ENCODE data around the gene ARHGAP19. TPM values are rescaled to one million over a fixed set of nuclear protein-coding genes. Genes with fewer than 3 reads are reported as not detected.

Gene ARHGAP19
- total RNA-seq, 2 donors from 2014 or later, result 2.6 to 7.3 TPM

DNA sequence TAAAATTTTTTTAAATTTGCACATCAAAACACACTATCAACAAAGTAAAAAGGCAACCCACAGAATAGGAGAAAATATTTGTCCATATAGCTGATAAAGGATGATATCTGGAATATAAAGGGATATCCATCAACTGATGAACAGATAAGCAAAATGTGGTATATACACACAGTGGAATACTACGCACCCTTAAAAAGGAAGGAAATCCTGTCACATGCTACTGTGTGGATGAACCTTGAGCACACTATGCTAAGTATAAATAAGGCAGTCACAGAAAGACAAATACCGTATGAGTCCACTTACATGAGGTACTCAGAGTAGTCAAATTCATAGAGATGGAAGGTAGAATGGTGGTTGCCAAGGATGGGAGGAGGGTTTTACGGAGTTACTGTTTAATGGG is 37.7 kb downstream of the ARHGAP19 start:
- H3K4me1 ChIP-seq, result no peaks in the 10 kb centered on the region
- TF ChIP-seq, protein P1, sequence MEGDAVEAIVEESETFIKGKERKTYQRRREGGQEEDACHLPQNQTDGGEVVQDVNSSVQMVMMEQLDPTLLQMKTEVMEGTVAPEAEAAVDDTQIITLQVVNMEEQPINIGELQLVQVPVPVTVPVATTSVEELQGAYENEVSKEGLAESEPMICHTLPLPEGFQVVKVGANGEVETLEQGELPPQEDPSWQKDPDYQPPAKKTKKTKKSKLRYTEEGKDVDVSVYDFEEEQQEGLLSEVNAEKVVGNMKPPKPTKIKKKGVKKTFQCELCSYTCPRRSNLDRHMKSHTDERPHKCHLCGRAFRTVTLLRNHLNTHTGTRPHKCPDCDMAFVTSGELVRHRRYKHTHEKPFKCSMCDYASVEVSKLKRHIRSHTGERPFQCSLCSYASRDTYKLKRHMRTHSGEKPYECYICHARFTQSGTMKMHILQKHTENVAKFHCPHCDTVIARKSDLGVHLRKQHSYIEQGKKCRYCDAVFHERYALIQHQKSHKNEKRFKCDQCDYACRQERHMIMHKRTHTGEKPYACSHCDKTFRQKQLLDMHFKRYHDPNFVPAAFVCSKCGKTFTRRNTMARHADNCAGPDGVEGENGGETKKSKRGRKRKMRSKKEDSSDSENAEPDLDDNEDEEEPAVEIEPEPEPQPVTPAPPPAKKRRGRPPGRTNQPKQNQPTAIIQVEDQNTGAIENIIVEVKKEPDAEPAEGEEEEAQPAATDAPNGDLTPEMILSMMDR (IDR thresholded peaks at IDR 0.05), result no peak
- TF ChIP-seq POLR2A (IDR thresholded peaks at IDR 0.05), result no peak
- no peak overlapping the region for H3K4me3 ChIP-seq
- DNase-seq (no peak), ATAC-seq (no peak)
- H3K27me3 ChIP-seq, result no peaks in the 10 kb centered on the region
- H3K36me3 ChIP-seq (replicated peaks in 1 of 2; ENCODE audit: insufficient read depth in 1 of 2, low read depth in 2 of 2), result no peaks in the 10 kb centered on the region
- intact Hi-C loops (cut with DNase I), result no loop called here
- no peak overlapping the region for H3K27ac ChIP-seq
- no peaks in the 10 kb centered on the region for H3K9me3 ChIP-seq
- 90 to 91% methylated on average over 3 of the region's 3 CpGs for WGBS, 2 donors

DNA sequence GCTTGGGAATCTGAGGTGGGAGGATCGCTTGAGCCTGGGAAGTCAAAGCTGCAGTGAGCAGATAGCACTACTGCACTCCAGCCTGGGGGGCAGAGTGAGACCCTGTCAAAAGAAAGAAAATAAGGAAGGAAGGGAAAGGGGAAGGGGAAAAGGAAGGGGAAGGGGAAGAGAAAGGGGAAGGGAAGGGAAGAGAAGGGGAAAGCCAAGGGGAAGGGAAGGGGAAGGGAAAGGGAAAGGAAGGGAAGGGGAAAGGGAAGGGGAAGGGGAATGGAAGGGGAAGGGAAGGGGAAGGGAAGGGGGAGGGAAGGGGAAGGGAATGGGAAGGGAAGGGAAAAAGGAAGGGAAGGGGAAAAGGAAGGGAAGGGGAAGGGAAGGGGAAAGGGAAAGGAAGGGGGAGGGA is 41.5 kb downstream of the ARHGAP19 start:
- 100% methylated on average over 1 of the region's 1 CpG for whole genome bisulfite sequencing, 2 donors
- Histone ChIP-seq H3K27ac (no peak overlapping the region), H3K4me3 (no peak overlapping the region), H3K36me3 (replicated peaks in 1 of 2; ENCODE audit: insufficient read depth in 1 of 2, low read depth in 2 of 2) (no peaks in the 10 kb centered on the region), H3K4me1 (no peaks in the 10 kb centered on the region), H3K9me3 (no peaks in the 10 kb centered on the region), H3K27me3 (no peaks in the 10 kb centered on the region)
- TF ChIP-seq POLR2A (IDR thresholded peaks at IDR 0.05), result no peak
- TF ChIP-seq, protein P1 (IDR thresholded peaks at IDR 0.05), result no peak
- ATAC-seq (no peak), DNase-seq (no peak)
- intact Hi-C loops (cut with DNase I), result no loop called here

DNA sequence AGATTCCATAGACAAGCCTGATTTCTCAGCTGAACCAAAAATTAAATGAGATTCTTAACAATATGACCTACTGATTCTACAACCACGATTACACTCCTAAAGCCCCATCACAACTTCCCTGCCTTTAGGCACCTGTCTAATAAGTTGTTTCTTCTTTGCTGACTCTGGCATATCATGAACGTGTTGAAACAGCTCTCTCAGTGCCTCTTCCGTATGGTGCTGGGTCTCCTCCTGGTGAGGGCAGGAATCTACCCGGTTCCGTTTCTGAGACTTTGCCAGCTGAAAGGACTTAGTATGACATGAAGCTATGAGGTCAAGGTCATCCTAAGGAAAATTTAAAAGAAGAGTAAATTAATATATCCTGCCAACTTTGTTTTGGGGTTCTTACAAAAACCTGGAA is 48.6 kb downstream of the ARHGAP19 start:
- Histone ChIP-seq H3K27ac (no peak overlapping the region), H3K4me3 (no peak overlapping the region), H3K4me1 (no peaks in the 10 kb centered on the region), H3K36me3 (replicated peaks in 1 of 2; ENCODE audit: insufficient read depth in 1 of 2, low read depth in 2 of 2) (no peaks in the 10 kb centered on the region), H3K9me3 (no peaks in the 10 kb centered on the region), H3K27me3 (no peaks in the 10 kb centered on the region)
- DNase-seq (no peak), ATAC-seq (no peak)
- 65 to 72% methylated on average over 5 of the region's 5 CpGs for WGBS, 2 donors
- no peak for TF ChIP-seq POLR2A (IDR thresholded peaks at IDR 0.05)
- TF ChIP-seq, protein P1 (IDR thresholded peaks at IDR 0.05), result no peak
- intact Hi-C loops (cut with DNase I), result no loop called here

DNA sequence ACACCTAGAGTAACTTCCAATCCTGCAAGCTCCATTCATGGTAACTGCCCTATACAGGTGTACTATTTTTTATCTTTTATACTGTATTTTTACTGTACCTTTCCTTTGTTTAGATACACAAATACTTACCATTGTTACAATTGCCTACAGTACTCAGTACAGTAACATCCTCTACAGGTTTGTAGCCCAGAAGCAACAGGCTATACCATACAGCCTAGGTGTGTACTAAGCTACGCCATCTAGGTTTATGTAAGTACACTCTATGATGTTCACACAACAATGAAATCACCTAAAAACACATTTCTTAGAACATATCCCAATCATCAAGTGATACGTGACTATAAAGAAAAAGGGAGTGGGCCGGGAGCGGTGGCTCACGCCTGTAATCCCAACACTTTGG is 53.6 kb downstream of the ARHGAP19 start:
- DNase-seq, result no peak
- ATAC-seq, result no peak
- intact Hi-C loops (cut with DNase I), result no loop called here
- TF ChIP-seq, protein P1 (IDR thresholded peaks at IDR 0.05), result no peak
- TF ChIP-seq POLR2A (IDR thresholded peaks at IDR 0.05), result no peak
- Histone ChIP-seq H3K27me3 (no peaks in the 10 kb centered on the region), H3K4me1 (no peaks in the 10 kb centered on the region), H3K9me3 (no peaks in the 10 kb centered on the region), H3K4me3 (no peak overlapping the region), H3K27ac (no peak overlapping the region), H3K36me3 (replicated peaks in 1 of 2; ENCODE audit: insufficient read depth in 1 of 2, low read depth in 2 of 2) (no peaks in the 10 kb centered on the region)
- 86 to 95% methylated on average over 5 of the region's 5 CpGs for WGBS, 2 donors

DNA sequence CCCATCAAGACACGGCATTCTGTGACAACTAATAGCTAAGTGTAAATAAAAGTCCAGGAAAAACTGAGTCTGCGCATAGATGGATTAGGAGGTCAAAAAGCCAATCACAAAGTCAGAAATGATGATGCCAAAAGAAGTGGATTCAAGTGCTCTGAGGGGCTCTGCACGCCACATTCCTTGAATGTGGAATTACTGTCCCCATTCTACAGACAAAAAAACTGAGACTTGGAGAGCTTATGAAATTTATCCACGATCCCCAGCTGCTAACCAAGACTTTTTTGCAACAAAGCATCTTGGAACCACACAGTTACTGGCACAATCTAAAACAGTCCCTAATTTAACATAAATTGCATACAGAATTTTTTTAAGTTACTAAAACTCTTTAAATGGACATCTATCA is 57.1 kb downstream of the ARHGAP19 start:
- H3K27me3 ChIP-seq, result no peaks in the 10 kb centered on the region
- intact Hi-C loops (cut with DNase I), result no loop called here
- ATAC-seq, result no peak
- no peak overlapping the region for H3K4me3 ChIP-seq
- DNase-seq, result no peak
- WGBS, 2 donors, result 84 to 86% methylated on average over 4 of the region's 4 CpGs
- no peaks in the 10 kb centered on the region for H3K4me1 ChIP-seq
- H3K27ac ChIP-seq, result no peak overlapping the region
- H3K9me3 ChIP-seq, result no peaks in the 10 kb centered on the region
- no peak for TF ChIP-seq POLR2A (IDR thresholded peaks at IDR 0.05)
- TF ChIP-seq, protein P1 (IDR thresholded peaks at IDR 0.05), result no peak
- H3K36me3 ChIP-seq (replicated peaks in 1 of 2; ENCODE audit: insufficient read depth in 1 of 2, low read depth in 2 of 2), result no peaks in the 10 kb centered on the region
